SK-N-MC (cell line): ENCODE measurements around the gene PLK5.

Experiments used
- DNase-seq: peaks from one replicate; pipeline ENCODE4 v3.0.0-alpha.2; 2011; ENCODE audit warnings: low read depth, low spot score
- H3K27ac ChIP-seq: fragments of 200-600 bp; sonication (generic); 2 replicates; pipeline ENCODE4 v1.5.1; 2016; ENCODE audit warnings: mixed run types
- H3K36me3 ChIP-seq: fragments of 200-600 bp; sonication (generic); 2 replicates; pipeline ENCODE4 v1.6.1; 2017; ENCODE audit warnings: antibody characterized with exemption, low read length, mixed read lengths; ENCODE audit not compliant: insufficient read depth
- H3K4me3 ChIP-seq: fragments of 200-600 bp; sonication (generic); 2 replicates; pipeline ENCODE4 v1.5.1; 2016
- H3K9ac ChIP-seq: fragments of 200-600 bp; sonication (generic); 2 replicates; pipeline ENCODE4 v1.8.0; 2017; ENCODE audit warnings: mixed run types, mixed read lengths; ENCODE audit not compliant: insufficient read length
- H3K9me3 ChIP-seq: fragments of 200-600 bp; sonication (generic); 2 replicates; pipeline ENCODE4 v1.6.1; 2017; ENCODE audit warnings: low read depth, mild to moderate bottlenecking, antibody characterized with exemption, low read length, moderate library complexity, mixed read lengths
- EZH2 ChIP-seq: fragments of 200-600 bp; sonication (generic); IDR thresholded peaks from one replicate; pipeline ENCODE4 v1.6.1; 2017; ENCODE audit warnings: antibody characterized with exemption
- FOXP2 ChIP-seq: optimal IDR thresholded peaks from 2 replicates; pipeline ENCODE3; 2011; ENCODE audit warnings: mild to moderate bottlenecking, moderate library complexity; ENCODE audit not compliant: insufficient read depth; ENCODE audit errors: extremely low read length, control extremely low read depth
- POLR2AphosphoS5 ChIP-seq: IDR thresholded peaks from 2 replicates; pipeline ENCODE4 v1.6.1; 2012; ENCODE audit warnings: mild to moderate bottlenecking, low read depth, low read length, borderline replicate concordance

The PLK5 gene

GRCh38 chr19:1482361-1483130, 41.3 kb upstream of the PLK5 start:
- no peak for DNase-seq
- TF ChIP-seq EZH2 (no peak), POLR2AphosphoS5 (no peak), FOXP2 (no peak)

DNA sequence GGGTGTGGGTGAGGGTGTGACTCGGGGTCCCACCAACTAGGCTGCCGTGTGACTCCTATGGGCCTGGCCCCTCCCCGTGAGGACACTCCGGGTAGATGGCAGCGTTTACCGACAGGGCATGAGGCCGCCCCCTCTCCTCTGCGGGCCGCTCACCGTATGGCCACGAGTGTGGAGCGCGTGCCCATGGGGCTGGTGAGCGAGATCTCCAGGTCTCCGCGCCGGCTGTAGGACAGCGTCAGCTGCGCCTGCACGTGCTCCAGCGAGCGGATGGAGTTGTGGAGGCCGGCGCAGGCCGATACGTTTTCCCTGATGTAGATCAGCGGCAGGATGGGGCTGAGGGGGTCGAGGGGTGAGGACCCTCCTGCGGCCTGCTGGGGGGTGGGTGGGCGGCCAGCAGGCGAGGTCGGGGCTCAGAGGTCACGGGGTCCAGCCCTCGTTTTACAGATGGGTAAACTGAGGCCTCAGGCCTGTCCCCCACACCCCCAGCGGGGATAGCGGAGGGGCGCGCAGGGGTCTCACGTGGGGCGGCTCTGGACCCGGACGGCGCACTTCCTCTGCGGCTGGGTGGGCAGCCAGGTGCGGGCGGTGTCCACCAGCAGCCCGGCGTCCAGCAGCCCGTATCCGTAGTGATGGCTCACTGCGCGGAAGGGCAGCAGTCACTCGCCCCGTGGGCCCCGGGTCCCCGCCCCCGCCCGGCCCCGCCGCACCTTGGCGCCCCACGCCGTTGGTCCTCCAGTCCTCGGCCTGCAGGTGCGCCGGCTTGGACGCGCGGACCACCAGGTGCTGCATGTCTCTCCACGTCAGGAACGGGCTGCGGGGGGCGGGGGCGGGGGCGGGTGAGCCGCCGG, 40.5 kb upstream of the PLK5 start:
- Histone ChIP-seq H3K9ac (no peak overlapping the region), H3K36me3 (no peaks in the 10 kb centered on the region), H3K9me3 (no peaks in the 10 kb centered on the region), H3K4me3 (no peak overlapping the region), H3K27ac (no peak overlapping the region)
- TF ChIP-seq FOXP2, result no peak
- TF ChIP-seq POLR2AphosphoS5, result no peak
- TF ChIP-seq EZH2, result no peak
- no peak for DNase-seq

More at GRCh38 chr19:1482361-1483130, 41.3 kb upstream of the PLK5 start:
- Histone ChIP-seq H3K9ac (no peak overlapping the region), H3K4me3 (no peak overlapping the region), H3K9me3 (no peaks in the 10 kb centered on the region), H3K36me3 (no peaks in the 10 kb centered on the region), H3K27ac (no peak overlapping the region)

GRCh38 chr19:1483979-1484428, 39.9 kb upstream of the PLK5 start:
- H3K36me3 ChIP-seq, result no peaks in the 10 kb centered on the region
- H3K4me3 ChIP-seq, result no peak overlapping the region
- no peak overlapping the region for H3K27ac ChIP-seq
- no peaks in the 10 kb centered on the region for H3K9me3 ChIP-seq
- no peak for DNase-seq
- no peak overlapping the region for H3K9ac ChIP-seq
- TF ChIP-seq EZH2 (no peak), FOXP2 (no peak), POLR2AphosphoS5 (no peak)

DNA sequence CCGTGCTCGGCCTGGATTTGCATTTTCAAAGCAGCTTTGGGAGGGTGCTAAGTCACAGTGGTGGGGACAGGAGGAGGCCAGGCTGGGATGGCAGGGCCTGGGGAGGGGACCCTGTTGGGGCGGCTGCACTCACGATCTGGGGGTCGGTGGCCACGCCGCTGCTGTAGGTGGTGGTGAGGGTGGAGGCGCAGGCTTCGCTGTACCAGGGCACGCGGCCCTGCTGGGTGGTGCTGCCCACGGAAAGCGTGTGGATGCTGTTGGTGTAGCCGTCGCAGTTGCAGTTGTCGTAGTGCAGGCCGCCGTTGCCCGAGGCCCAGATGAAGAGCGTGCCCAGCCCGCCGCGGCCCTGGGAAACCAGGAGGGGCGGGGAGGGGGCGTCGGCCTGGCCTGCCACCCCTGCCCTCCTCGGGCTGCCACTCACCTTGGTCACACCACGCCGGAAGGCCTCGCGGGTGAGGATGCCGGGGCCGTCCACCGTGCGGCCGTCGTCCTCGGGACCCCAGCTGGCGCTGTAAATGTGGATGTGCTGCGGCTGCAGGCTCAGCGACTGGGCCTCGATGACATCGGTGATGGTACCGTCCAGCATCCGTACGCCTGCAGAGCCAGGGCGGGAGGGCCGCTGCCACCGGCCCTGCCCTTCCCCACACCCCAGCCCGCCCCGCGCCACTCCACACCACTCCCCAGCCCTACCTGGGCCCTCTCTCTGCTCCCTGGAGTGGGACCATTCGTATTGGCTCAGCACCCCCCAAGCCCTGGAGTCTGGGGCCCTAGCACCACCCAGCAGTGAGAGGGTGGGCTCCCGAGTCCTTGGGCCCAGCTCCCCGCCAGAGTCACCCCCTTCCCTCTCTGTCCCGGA, 36.9 kb upstream of the PLK5 start:
- TF ChIP-seq FOXP2 (no peak), EZH2 (no peak), POLR2AphosphoS5 (no peak)
- Histone ChIP-seq H3K4me3 (no peak overlapping the region), H3K27ac (no peak overlapping the region), H3K9me3 (no peaks in the 10 kb centered on the region), H3K9ac (no peak overlapping the region), H3K36me3 (no peaks in the 10 kb centered on the region)
- DNase-seq, result no peak

- Histone ChIP-seq H3K9me3 (no peaks in the 10 kb centered on the region), H3K9ac (no peak overlapping the region), H3K4me3 (no peak overlapping the region), H3K36me3 (no peaks in the 10 kb centered on the region), H3K27ac (no peak overlapping the region)
- no peak for DNase-seq
- TF ChIP-seq POLR2AphosphoS5, result no peak
- TF ChIP-seq EZH2, result no peak
- TF ChIP-seq FOXP2, result no peak
These were observed 36.1 kb upstream of the PLK5 start for GRCh38 chr19:1487576-1488281.

DNA sequence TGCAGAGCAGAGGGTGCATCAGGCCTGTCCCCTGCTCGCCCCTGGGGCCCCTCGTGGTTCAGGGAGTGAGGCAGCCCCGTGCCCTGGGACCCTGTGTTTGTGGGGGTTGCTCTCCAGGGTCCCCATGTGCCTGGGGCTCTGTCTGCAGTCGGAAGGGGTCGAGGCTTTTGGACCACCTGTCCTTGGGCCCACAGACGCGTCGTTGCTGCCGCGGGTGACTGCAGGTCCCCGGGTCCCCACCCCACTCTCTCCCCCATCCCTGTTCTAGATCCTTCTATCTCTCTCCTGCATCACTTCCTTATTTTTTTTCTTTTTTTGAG, 35.6 kb upstream of the PLK5 start:
- no peak for TF ChIP-seq FOXP2

DNA sequence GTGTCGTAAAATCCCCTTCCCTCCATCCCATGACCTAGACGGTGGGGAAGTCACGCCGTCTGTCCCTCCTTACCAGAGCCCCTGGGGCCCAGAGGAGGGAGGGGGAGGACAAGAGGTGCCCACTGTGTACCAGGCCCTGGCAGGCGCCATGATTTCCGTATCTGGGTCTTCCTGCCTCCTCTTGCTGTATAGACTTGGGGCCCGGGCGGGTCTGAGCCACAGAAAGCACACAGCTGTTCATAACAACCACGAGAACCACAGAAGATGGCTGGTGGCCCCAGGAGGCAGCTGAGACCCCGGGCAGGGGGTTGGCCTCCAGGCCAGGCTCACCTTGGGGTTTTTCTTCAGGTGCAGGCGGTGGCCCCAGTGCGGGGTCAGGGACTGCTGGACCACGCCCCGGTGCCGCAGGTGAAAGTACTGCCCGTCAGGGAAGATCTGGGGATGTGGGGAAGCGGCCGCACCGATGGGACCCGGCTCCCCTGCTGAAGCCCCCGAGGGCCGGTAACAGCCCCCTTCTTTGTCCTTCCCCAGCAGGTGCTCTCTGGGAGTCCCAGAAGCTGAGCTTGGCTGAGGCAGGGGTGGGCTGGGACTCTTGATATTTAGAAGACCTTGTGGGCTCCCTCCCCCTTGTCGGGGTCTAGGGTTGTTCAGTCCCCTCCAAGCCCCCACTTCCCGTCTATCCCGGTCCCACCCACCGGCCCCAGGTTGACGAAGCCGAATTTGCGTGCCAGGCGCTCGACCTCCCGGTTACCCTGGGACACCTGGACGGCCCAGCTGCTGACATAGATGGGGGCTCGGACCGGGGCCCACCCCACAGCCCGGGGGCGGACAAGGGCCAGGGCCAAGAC, 34.2 kb upstream of the PLK5 start:
- H3K9me3 ChIP-seq, result no peaks in the 10 kb centered on the region
- DNase-seq, result no peak
- H3K9ac ChIP-seq, result peak overlapping the region; percentile 82
- H3K4me3 ChIP-seq, result peak overlapping the region; percentile 88
- TF ChIP-seq EZH2, result no peak
- peak; percentile 61; the same call in 1 of the 2 replicates for TF ChIP-seq POLR2AphosphoS5
- H3K36me3 ChIP-seq, result no peaks in the 10 kb centered on the region
- peak overlapping the region; percentile 22; the same call in 1 of the 2 replicates for H3K27ac ChIP-seq

More for the DNA sequence above, 35.6 kb upstream of the PLK5 start:
- H3K9ac ChIP-seq, result no peak overlapping the region
- H3K36me3 ChIP-seq, result no peaks in the 10 kb centered on the region
- H3K9me3 ChIP-seq, result no peaks in the 10 kb centered on the region
- H3K4me3 ChIP-seq, result no peak overlapping the region
- no peak overlapping the region for H3K27ac ChIP-seq
- DNase-seq, result no peak
